Neural progenitor cell (in vitro differentiated cells): ENCODE data around the gene SLC4A4. TPM values are rescaled to one million over a fixed set of nuclear protein-coding genes. Genes with fewer than 3 reads are reported as not detected.

ENCODE experiments used
- DNase-seq: peaks from one replicate; pipeline ENCODE4 v3.0.0-alpha.2; 2016; ENCODE audit warnings: low spot score
- H2AFZ ChIP-seq: fragments of 200-600 bp; sonication (generic); replicated peaks from 2 replicates; pipeline ENCODE4 v1.6.1; 2016; ENCODE audit warnings: antibody characterized with exemption
- H3F3A ChIP-seq: fragments of 200-600 bp; sonication (generic); 2 replicates; pipeline ENCODE4 v1.6.1; 2016; ENCODE audit warnings: antibody characterized with exemption, low read depth
- H3K27ac ChIP-seq: fragments of 200-600 bp; sonication (generic); 2 replicates; pipeline ENCODE4 v1.5.1; 2016; ENCODE audit warnings: mild to moderate bottlenecking
- H3K27me3 ChIP-seq: fragments of 200-600 bp; sonication (generic); 2 replicates; pipeline ENCODE4 v1.6.1; 2016; ENCODE audit warnings: mild to moderate bottlenecking, moderate library complexity
- H3K36me3 ChIP-seq: fragments of 200-600 bp; sonication (generic); 2 replicates; pipeline ENCODE4 v1.5.1; 2016
- H3K4me1 ChIP-seq: fragments of 200-600 bp; sonication (generic); 2 replicates; pipeline ENCODE4 v1.6.1; 2016; ENCODE audit warnings: mixed run types
- H3K4me2 ChIP-seq: fragments of 200-600 bp; sonication (generic); 2 replicates; pipeline ENCODE4 v1.6.1; 2016
- H3K4me3 ChIP-seq: fragments of 200-600 bp; sonication (generic); 2 replicates; pipeline ENCODE4 v1.5.1; 2016
- H3K79me2 ChIP-seq: fragments of 200-600 bp; sonication (generic); 2 replicates; pipeline ENCODE4 v1.6.1; 2016; ENCODE audit warnings: low read depth
- H3K9ac ChIP-seq: fragments of 200-600 bp; sonication (generic); 2 replicates; pipeline ENCODE4 v1.6.1; 2016
- H3K9me3 ChIP-seq: fragments of 200-600 bp; sonication (generic); 2 replicates; pipeline ENCODE4 v1.5.1; 2016; ENCODE audit warnings: low read depth
- H4K20me1 ChIP-seq: fragments of 200-600 bp; sonication (generic); 2 replicates; pipeline ENCODE4 v1.6.1; 2016; ENCODE audit warnings: low read depth
- H3K27ac Mint-ChIP-seq: 3 replicates; pipeline ENCODE4 v1.8.0; 2021; ENCODE audit warnings: mixed read lengths
- H3K27me3 Mint-ChIP-seq: 2 replicates; pipeline ENCODE4 v1.8.0; 2022; ENCODE audit warnings: low read depth, mild to moderate bottlenecking, inconsistent platforms, moderate library complexity, mixed read lengths; ENCODE audit not compliant: insufficient read depth
- H3K36me3 Mint-ChIP-seq: 3 replicates; pipeline ENCODE4 v1.8.0; 2021; ENCODE audit warnings: mixed read lengths
- H3K4me1 Mint-ChIP-seq: 3 replicates; pipeline ENCODE4 v1.8.0; 2021; ENCODE audit warnings: mixed read lengths
- H3K4me3 Mint-ChIP-seq: 3 replicates; pipeline ENCODE4 v1.8.0; 2021; ENCODE audit warnings: mild to moderate bottlenecking, moderate library complexity, mixed read lengths
- H3K9me3 Mint-ChIP-seq: 3 replicates; pipeline ENCODE4 v1.8.0; 2020; ENCODE audit warnings: mixed read lengths
- CTCF ChIP-seq: fragments of 200-600 bp; sonication (generic); IDR thresholded peaks from 2 replicates; pipeline ENCODE4 v1.5.1; 2017; ENCODE audit warnings: antibody characterized with exemption, mild to moderate bottlenecking
- EZH2 ChIP-seq: fragments of 200-600 bp; sonication (generic); IDR thresholded peaks from 2 replicates; pipeline ENCODE4 v1.6.1; 2017; ENCODE audit warnings: antibody characterized with exemption, mild to moderate bottlenecking, moderate library complexity
- EZH2phosphoT487 ChIP-seq: fragments of 200-600 bp; sonication (generic); IDR thresholded peaks from 2 replicates; pipeline ENCODE4 v1.6.1; 2017; ENCODE audit warnings: antibody characterized with exemption
- total RNA-seq: library from RNA; depleted of rRNA; stranded (reverse); fragments of >200 nt; gene quantifications from 2 replicates; pipeline ENCODE4 v1.2.3, GENCODE V29; 2015; ENCODE audit warnings: low replicate concordance

The SLC4A4 gene
- total RNA-seq, 1 donor from 2014 or later = not detected

- H3K36me3 Mint-ChIP-seq = no peaks in the 10 kb centered on the region
- H3F3A ChIP-seq = no peaks in the 10 kb centered on the region
- H2AFZ ChIP-seq = no peak overlapping the region
- H4K20me1 ChIP-seq = no peaks in the 10 kb centered on the region
- H3K27me3 ChIP-seq = no peaks in the 10 kb centered on the region
- no peaks in the 10 kb centered on the region for H3K4me1 ChIP-seq
- no peak overlapping the region for H3K27ac Mint-ChIP-seq
- DNase-seq = no peak
- no peak overlapping the region for H3K4me2 ChIP-seq
- peaks cover 6% of the 10 kb centered on the region for H3K4me1 Mint-ChIP-seq
- no peaks in the 10 kb centered on the region for H3K79me2 ChIP-seq
- H3K4me3 ChIP-seq = no peak overlapping the region
- no peak overlapping the region for H3K27ac ChIP-seq
- H3K9me3 ChIP-seq = no peaks in the 10 kb centered on the region
- no peak overlapping the region for H3K4me3 Mint-ChIP-seq
- H3K36me3 ChIP-seq = no peaks in the 10 kb centered on the region
- H3K27me3 Mint-ChIP-seq = no peaks in the 10 kb centered on the region
- no peaks in the 10 kb centered on the region for H3K9me3 Mint-ChIP-seq
- TF ChIP-seq EZH2 = no peak
- TF ChIP-seq CTCF = no peak
- TF ChIP-seq EZH2phosphoT487 = no peak
- no peak overlapping the region for H3K9ac ChIP-seq
These were observed 228.0 kb downstream of the SLC4A4 start for GRCh38 chr4:71566856-71567255.

GRCh38 chr4:71568131-71568530, 229.3 kb downstream of the SLC4A4 start:
- Histone ChIP-seq H3K9me3 (no peaks in the 10 kb centered on the region), H3K4me2 (no peak overlapping the region)

GRCh38 chr4:71570492-71570891, 231.7 kb downstream of the SLC4A4 start:
- no peaks in the 10 kb centered on the region for H3K79me2 ChIP-seq
- Mint-ChIP-seq H3K9me3 (peaks cover 8% of the 10 kb centered on the region), H3K4me3 (no peak overlapping the region), H3K27me3 (no peaks in the 10 kb centered on the region), H3K27ac (no peak overlapping the region), H3K36me3 (no peaks in the 10 kb centered on the region), H3K4me1 (peaks cover 6% of the 10 kb centered on the region)
- no peaks in the 10 kb centered on the region for H3K27me3 ChIP-seq
- no peak overlapping the region for H3K4me2 ChIP-seq
- H3F3A ChIP-seq = no peaks in the 10 kb centered on the region
- no peak for DNase-seq
- H4K20me1 ChIP-seq = no peaks in the 10 kb centered on the region
- no peaks in the 10 kb centered on the region for H3K36me3 ChIP-seq
- H3K27ac ChIP-seq = no peak overlapping the region
- no peak overlapping the region for H3K4me3 ChIP-seq
- H2AFZ ChIP-seq = peak overlapping the region; percentile 20
- TF ChIP-seq CTCF (no peak), EZH2 (no peak), EZH2phosphoT487 (no peak)
- no peaks in the 10 kb centered on the region for H3K9me3 ChIP-seq
- H3K4me1 ChIP-seq = no peaks in the 10 kb centered on the region
- H3K9ac ChIP-seq = no peak overlapping the region

More at GRCh38 chr4:71568131-71568530, 229.3 kb downstream of the SLC4A4 start:
- Histone ChIP-seq H3K4me1 (no peaks in the 10 kb centered on the region), H3K27me3 (no peaks in the 10 kb centered on the region), H3K4me3 (no peak overlapping the region), H3K9ac (no peak overlapping the region), H3F3A (no peaks in the 10 kb centered on the region), H3K27ac (no peak overlapping the region), H3K36me3 (no peaks in the 10 kb centered on the region), H3K79me2 (no peaks in the 10 kb centered on the region), H4K20me1 (no peaks in the 10 kb centered on the region), H2AFZ (no peak overlapping the region)
- peaks cover 6% of the 10 kb centered on the region for H3K4me1 Mint-ChIP-seq
- no peak overlapping the region for H3K4me3 Mint-ChIP-seq
- DNase-seq = no peak
- H3K27ac Mint-ChIP-seq = no peak overlapping the region
- no peaks in the 10 kb centered on the region for H3K9me3 Mint-ChIP-seq
- H3K27me3 Mint-ChIP-seq = no peaks in the 10 kb centered on the region
- TF ChIP-seq CTCF (no peak), EZH2phosphoT487 (no peak), EZH2 (no peak)
- H3K36me3 Mint-ChIP-seq = no peaks in the 10 kb centered on the region
